CD14-positive monocyte (primary cell): ENCODE measurements around the gene HCST. TPM values are rescaled to one million over a fixed set of nuclear protein-coding genes. Genes with fewer than 3 reads are reported as not detected.
"Not testable (repeated sequence)": the region's sequence is repeated elsewhere in the genome, so short reads cannot be mapped to it uniquely, and the experiment has no call there.

Experiments
- DNase-seq, 3 donors: peaks; one replicate each; pipeline ENCODE4 v3.0.0-alpha.2; 2011 to 2022
- H2AFZ ChIP-seq: 2 replicates; pipeline ENCODE4 v1.6.0; 2012; ENCODE audit warnings: mild to moderate bottlenecking, low read depth, low read length, inconsistent platforms; ENCODE audit not compliant: insufficient read depth, poor library complexity, severe bottlenecking
- H3K27ac ChIP-seq, 2 donors: 1 replicate in 1 of 2; 2 replicates in 1 of 2; pipeline ENCODE4 v1.5.1; 2012 to 2013; ENCODE audit warnings: low read length in 2 of 2, control low read depth in 1 of 2, inconsistent platforms in 1 of 2, low read depth in 1 of 2, mild to moderate bottlenecking in 1 of 2
- H3K27me3 ChIP-seq, 2 donors: one replicate each; pipeline versions ENCODE4 v1.6.0 to v1.6.1; 2011 to 2013; ENCODE audit warnings: low read length in 2 of 2; ENCODE audit not compliant: control insufficient read depth in 2 of 2, insufficient read depth in 2 of 2
- H3K36me3 ChIP-seq, 2 donors: replicated peaks in 1 of 2; 1 replicate in 1 of 2; 2 replicates in 1 of 2; pipeline versions ENCODE4 v1.5.1 to v1.6.1; 2012 to 2013; ENCODE audit warnings: low read length in 2 of 2, control low read depth in 1 of 2, inconsistent platforms in 1 of 2, mild to moderate bottlenecking in 1 of 2; ENCODE audit not compliant: insufficient read depth in 2 of 2, control insufficient read depth in 1 of 2
- H3K4me1 ChIP-seq, 2 donors: 1 replicate in 1 of 2; 2 replicates in 1 of 2; pipeline versions ENCODE4 v1.5.1 to v1.6.1; 2012 to 2013; ENCODE audit warnings: low read length in 2 of 2, control low read depth in 1 of 2, inconsistent platforms in 1 of 2, mild to moderate bottlenecking in 1 of 2, moderate library complexity in 1 of 2; ENCODE audit not compliant: insufficient read depth in 2 of 2, control insufficient read depth in 1 of 2
- H3K4me2 ChIP-seq: replicated peaks from 2 replicates; pipeline ENCODE3; 2012; ENCODE audit warnings: low read length, moderate library complexity, mild to moderate bottlenecking; ENCODE audit not compliant: poor library complexity, severe bottlenecking; ENCODE audit errors: extremely low read depth
- H3K4me3 ChIP-seq, 3 experiments: fragments of 200-600 bp in 1 of 3; sonication (generic) in 1 of 3; replicated peaks in 1 of 3; 1 replicate in 2 of 3; 2 replicates in 1 of 3; pipeline ENCODE4 v1.5.1; 2011 to 2013; ENCODE audit warnings: low read length in 3 of 3, mild to moderate bottlenecking in 3 of 3, control low read depth in 2 of 3, low read depth in 2 of 3, inconsistent platforms in 1 of 3, moderate library complexity in 1 of 3
- H3K79me2 ChIP-seq: 2 replicates; pipeline ENCODE4 v1.6.0; 2012; ENCODE audit warnings: mild to moderate bottlenecking, control low read depth, inconsistent platforms, low read length, moderate library complexity; ENCODE audit not compliant: insufficient read depth
- H3K9ac ChIP-seq: 2 replicates; pipeline ENCODE4 v1.6.0; 2017; ENCODE audit warnings: low read length, mild to moderate bottlenecking; ENCODE audit not compliant: insufficient read depth, poor library complexity, severe bottlenecking
- H3K9me3 ChIP-seq, 2 donors: replicated peaks in 1 of 2; 1 replicate in 1 of 2; 2 replicates in 1 of 2; pipeline versions ENCODE4 v1.5.1 to v1.6.1; 2012 to 2013; ENCODE audit warnings: low read length in 2 of 2, control low read depth in 1 of 2; ENCODE audit not compliant: control insufficient read depth in 1 of 2, insufficient read depth in 1 of 2
- H4K20me1 ChIP-seq: 2 replicates; pipeline ENCODE4 v1.6.0; 2012; ENCODE audit warnings: mild to moderate bottlenecking, low read length, control low read depth, moderate library complexity; ENCODE audit not compliant: insufficient read depth
- H3K27ac Mint-ChIP-seq, 7 donors: one replicate each; pipeline ENCODE4 v1.8.0; 2020; ENCODE audit warnings: mild to moderate bottlenecking in 7 of 7, mixed read lengths in 7 of 7, moderate library complexity in 6 of 7, inconsistent platforms in 2 of 7
- H3K27me3 Mint-ChIP-seq, 3 donors: one replicate each; pipeline ENCODE4 v1.8.0; 2021 to 2022; ENCODE audit warnings: low read depth in 3 of 3, mild to moderate bottlenecking in 3 of 3, mixed read lengths in 3 of 3, moderate library complexity in 3 of 3, inconsistent platforms in 1 of 3
- H3K36me3 Mint-ChIP-seq, 2 donors: one replicate each; pipeline ENCODE4 v1.8.0; 2020; ENCODE audit warnings: mixed read lengths in 2 of 2, inconsistent platforms in 1 of 2, mild to moderate bottlenecking in 1 of 2
- H3K4me1 Mint-ChIP-seq: one replicate; pipeline ENCODE4 v1.8.0; 2020; ENCODE audit warnings: mild to moderate bottlenecking, mixed read lengths
- H3K4me3 Mint-ChIP-seq, 2 donors: one replicate each; pipeline ENCODE4 v1.8.0; 2020; ENCODE audit warnings: mild to moderate bottlenecking in 2 of 2, mixed read lengths in 2 of 2, moderate library complexity in 1 of 2
- H3K9me3 Mint-ChIP-seq, 7 donors: one replicate each; pipeline ENCODE4 v1.8.0; 2020 to 2022; ENCODE audit warnings: mixed read lengths in 7 of 7, mild to moderate bottlenecking in 6 of 7, moderate library complexity in 6 of 7, inconsistent platforms in 2 of 7
- WGBS: methylation state at CpG from one replicate; pipeline ENCODE4 v1.1.5; 2013; ENCODE audit warnings: missing lambda C conversion rate; ENCODE audit not compliant: insufficient coverage; 5-methylcytosine and 5-hydroxymethylcytosine counted together
- intact Hi-C, 2 donors: fragments of 100-400 bp; cut with micrococcal nuclease; formaldehyde crosslinking; loops; one replicate each; pipeline versions ENCODE4 v1.15.0 to v1.15.1; 2023
- polyA plus RNA-seq, 3 donors: library from polyadenylated mRNA; depleted of rRNA in 1 of 3; unstranded in 2 of 3; stranded (reverse) in 1 of 3; fragments of 300-500 nt in 2 of 3; fragments of >200 nt in 1 of 3; fragmentation: Illumina TruSeq in 2 of 3; gene quantifications; 1 replicate in 2 of 3; 2 replicates in 1 of 3; pipeline ENCODE4 v1.2.3, GENCODE V29; 2012 to 2021
- TF ChIP-seq, protein P1 (sequence below): fragments of 200-600 bp; IDR thresholded peaks from one replicate; pipeline ENCODE4 v1.8.0; 2022; ENCODE audit warnings: antibody characterized with exemption, mild to moderate bottlenecking

The HCST gene
- polyA plus RNA-seq, 3 donors, result 264 to 829 (median 594) TPM

DNA sequence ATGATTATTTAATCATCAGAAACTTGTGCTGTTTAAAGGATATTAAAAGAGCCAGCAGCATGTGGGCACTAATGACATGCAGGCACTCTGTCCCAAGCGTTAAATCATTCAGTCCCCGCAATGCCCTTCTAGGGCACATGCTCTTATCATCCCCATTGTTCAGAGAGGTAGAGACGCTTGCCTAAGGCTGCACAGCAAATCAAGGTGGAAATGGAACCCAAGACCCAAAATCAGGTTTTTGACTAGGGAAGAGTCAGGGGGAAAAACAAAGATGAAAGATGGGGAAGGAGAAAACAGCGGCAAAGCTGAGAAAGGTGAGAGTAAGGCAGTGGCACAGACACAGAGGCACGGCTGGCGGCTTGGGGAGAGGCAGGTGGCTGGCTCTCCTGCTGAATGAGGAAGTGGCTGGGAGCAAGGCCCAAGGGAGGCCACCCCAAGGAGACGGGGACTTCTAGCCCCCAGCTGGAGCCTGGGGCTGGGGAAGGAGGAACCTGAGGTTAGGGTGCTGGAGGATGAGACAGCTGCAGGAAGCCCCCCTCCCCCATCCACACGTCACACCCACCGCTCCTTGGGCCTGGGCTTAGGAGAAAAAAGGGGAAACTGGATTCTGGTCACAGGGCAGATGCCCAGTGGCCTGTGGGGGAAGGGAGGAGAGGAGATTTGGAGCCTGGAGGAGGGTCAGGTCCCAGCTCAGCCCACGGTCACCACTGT is 6.8 kb downstream of the HCST start:
- peak overlapping the region; percentile 97 to 98 for H3K27ac ChIP-seq
- WGBS, result 22% methylated on average over 6 of the region's 10 CpGs
- Mint-ChIP-seq H3K27me3 (peaks cover 0 to 2% (median 0%) of the 10 kb centered on the region in 3 donors), H3K4me1 (peaks cover 73% of the 10 kb centered on the region), H3K27ac (peak overlapping the region; percentile 96 to 100 (median 100)), H3K9me3 (peaks cover 0 to 1% (median 0%) of the 10 kb centered on the region in 7 donors), H3K36me3 (peaks cover 31 to 39% of the 10 kb centered on the region in 2 donors), H3K4me3 (peak overlapping the region; percentile 95 to 97)
- H3K4me3 ChIP-seq, result peak overlapping the region; percentile 51 to 99 (median 97)
- no peaks in the 10 kb centered on the region for H4K20me1 ChIP-seq
- H3K9me3 ChIP-seq, result no peaks in the 10 kb centered on the region
- TF ChIP-seq, protein P1, sequence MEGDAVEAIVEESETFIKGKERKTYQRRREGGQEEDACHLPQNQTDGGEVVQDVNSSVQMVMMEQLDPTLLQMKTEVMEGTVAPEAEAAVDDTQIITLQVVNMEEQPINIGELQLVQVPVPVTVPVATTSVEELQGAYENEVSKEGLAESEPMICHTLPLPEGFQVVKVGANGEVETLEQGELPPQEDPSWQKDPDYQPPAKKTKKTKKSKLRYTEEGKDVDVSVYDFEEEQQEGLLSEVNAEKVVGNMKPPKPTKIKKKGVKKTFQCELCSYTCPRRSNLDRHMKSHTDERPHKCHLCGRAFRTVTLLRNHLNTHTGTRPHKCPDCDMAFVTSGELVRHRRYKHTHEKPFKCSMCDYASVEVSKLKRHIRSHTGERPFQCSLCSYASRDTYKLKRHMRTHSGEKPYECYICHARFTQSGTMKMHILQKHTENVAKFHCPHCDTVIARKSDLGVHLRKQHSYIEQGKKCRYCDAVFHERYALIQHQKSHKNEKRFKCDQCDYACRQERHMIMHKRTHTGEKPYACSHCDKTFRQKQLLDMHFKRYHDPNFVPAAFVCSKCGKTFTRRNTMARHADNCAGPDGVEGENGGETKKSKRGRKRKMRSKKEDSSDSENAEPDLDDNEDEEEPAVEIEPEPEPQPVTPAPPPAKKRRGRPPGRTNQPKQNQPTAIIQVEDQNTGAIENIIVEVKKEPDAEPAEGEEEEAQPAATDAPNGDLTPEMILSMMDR, result no peak
- H3K4me1 ChIP-seq, result peaks cover 86 to 99% of the 10 kb centered on the region in 2 donors
- peak overlapping the region; percentile 82 for H3K9ac ChIP-seq
- peak overlapping the region; percentile 100 for H3K4me2 ChIP-seq
- H3K27me3 ChIP-seq, result no peaks in the 10 kb centered on the region
- DNase-seq, result peak; percentile 99 to 100 (median 100)
- H3K36me3 ChIP-seq, result peaks cover 18 to 20% of the 10 kb centered on the region in 2 donors
- H2AFZ ChIP-seq, result no peak overlapping the region
- intact Hi-C loops, result loop anchor here in 1 of 2 donors (10.0 kb wide), 4 partner anchors 146 to 464 kb away; partner anchors contain the start of genes FFAR2, IGFLR1, LIN37 and OVOL3
- H3K79me2 ChIP-seq, result peaks cover 50% of the 10 kb centered on the region

- H2AFZ ChIP-seq, result no peak overlapping the region
Measured at GRCh38 chr19:35909684-35910035, 7.3 kb downstream of the HCST start.

DNA sequence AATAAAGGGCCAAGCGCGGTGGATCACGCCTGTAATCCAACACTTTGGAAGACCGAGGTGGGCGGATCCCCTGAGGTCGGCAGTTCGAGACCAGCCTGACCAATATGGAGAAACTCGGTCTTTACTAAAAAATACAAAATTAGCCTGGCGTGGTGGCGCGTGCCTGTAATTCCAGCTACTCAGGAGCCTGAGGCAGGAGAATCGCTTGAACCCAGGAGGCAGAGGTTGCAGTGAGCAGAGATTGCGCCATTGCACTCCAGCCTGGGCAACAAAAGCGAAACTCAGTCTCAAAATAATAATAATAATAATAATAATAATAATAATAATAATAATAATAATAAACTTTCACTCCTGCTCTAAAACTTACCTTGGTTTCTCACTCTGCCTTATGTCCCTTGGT is 8.0 kb downstream of the HCST start:
- H3K27me3 Mint-ChIP-seq, H2AFZ ChIP-seq, H3K9ac ChIP-seq, H3K9me3 Mint-ChIP-seq, H4K20me1 ChIP-seq, H3K4me2 ChIP-seq, DNase-seq, H3K27me3 ChIP-seq, H3K9me3 ChIP-seq, H3K4me3 ChIP-seq, H3K4me3 Mint-ChIP-seq: not testable (repeated sequence)
- Histone ChIP-seq H3K27ac (peak overlapping the region; percentile 97 to 98), H3K4me1 (peaks cover 85 to 99% of the 10 kb centered on the region in 2 donors), H3K79me2 (peaks cover 38% of the 10 kb centered on the region), H3K36me3 (peaks cover 11 to 16% of the 10 kb centered on the region in 2 donors)
- H3K36me3 Mint-ChIP-seq, result peaks cover 19 to 27% of the 10 kb centered on the region in 2 donors
- peaks cover 70% of the 10 kb centered on the region for H3K4me1 Mint-ChIP-seq
- H3K27ac Mint-ChIP-seq, result peak overlapping the region; percentile 96 to 100 (median 100)
- WGBS, result 96% methylated on average over 4 of the region's 14 CpGs
- intact Hi-C loops, result loop anchor here in 1 of 2 donors (2.0 kb wide), 1 partner anchor 14 kb away; no protein-coding TSS in a partner anchor

More at GRCh38 chr19:35909684-35910035, 7.3 kb downstream of the HCST start:
- Mint-ChIP-seq H3K9me3 (no peaks in the 10 kb centered on the region), H3K4me1 (peaks cover 72% of the 10 kb centered on the region), H3K4me3 (peak overlapping the region; percentile 60 to 97), H3K27me3 (peaks cover 0 to 3% (median 0%) of the 10 kb centered on the region in 3 donors), H3K27ac (peak overlapping the region; percentile 96 to 100 (median 100)), H3K36me3 (peaks cover 26 to 34% of the 10 kb centered on the region in 2 donors)
- peak overlapping the region in 2 of 3 experiments; percentile 3 to 99 for H3K4me3 ChIP-seq
- peaks cover 86 to 99% of the 10 kb centered on the region in 2 donors for H3K4me1 ChIP-seq
- WGBS, result 37% methylated on average over 4 of the region's 6 CpGs
- no peaks in the 10 kb centered on the region for H3K9me3 ChIP-seq
- H4K20me1 ChIP-seq, result no peaks in the 10 kb centered on the region
- peak overlapping the region; percentile 100 for H3K4me2 ChIP-seq
- peaks cover 45% of the 10 kb centered on the region for H3K79me2 ChIP-seq
- intact Hi-C loops, result loop anchor here in 1 of 2 donors (2.0 to 10.0 kb wide), 5 partner anchors 15 to 465 kb away; partner anchors contain the start of genes FFAR2, IGFLR1, LIN37 and OVOL3
- TF ChIP-seq, protein P1, result no peak
- peak overlapping the region; percentile 60 for H3K9ac ChIP-seq
- no peaks in the 10 kb centered on the region for H3K27me3 ChIP-seq
- H3K36me3 ChIP-seq, result peaks cover 15 to 16% of the 10 kb centered on the region in 2 donors
- DNase-seq, result no peak
- peak overlapping the region; percentile 97 to 98 for H3K27ac ChIP-seq
